AG04449 (cell line): ENCODE data around the gene LAMTOR5.

Experiments
- CTCF ChIA-PET: fragments of 350-600 bp; formaldehyde crosslinking; extraction: SDS; loops from one replicate; lab custom pipeline; 2021; ENCODE audit warnings: antibody characterized with exemption; lab: Yijun Ruan, JAX
- POLR2A ChIA-PET: fragments of 400-600, 350-600 bp; formaldehyde crosslinking; extraction: SDS; loops from one replicate; lab custom pipeline; 2020; ENCODE audit warnings: antibody characterized with exemption, inconsistent platforms; lab: Yijun Ruan, JAX
- DNase-seq: peaks from one replicate; pipeline ENCODE4 v3.0.0-alpha.2; 2010; ENCODE audit warnings: low read depth, low spot score
- H3K4me3 ChIP-seq: 2 replicates; pipeline ENCODE4 v1.5.1; 2011; ENCODE audit warnings: low read depth, mild to moderate bottlenecking, control low read depth, low read length
- CTCF ChIP-seq: IDR thresholded peaks from one replicate; pipeline ENCODE4 v1.5.1; 2011; ENCODE audit warnings: mild to moderate bottlenecking, moderate library complexity, low read length, control low read depth, inconsistent platforms; ENCODE audit not compliant: insufficient read depth; ENCODE audit errors: missing control alignments

The LAMTOR5 gene

GRCh38 chr1:110407260-110408210 is at the start of gene LAMTOR5:
TSS of gene LAMTOR5 (minus strand) at chr1:110407694. CDS start at chr1:110407620, 74 bp downstream.
- peak; percentile 55 for DNase-seq
- no peak for TF ChIP-seq CTCF
- peak within 1 kb of the TSS; percentile 98 for H3K4me3 ChIP-seq
- CTCF ChIA-PET, result interaction anchor here (0.8 to 19.7 kb wide), 11 partner anchors 9 to 211 kb away, joined by 3 to 631 read pairs (median 5); partner anchors contain the start of genes PROK1 and RBM15
- POLR2A ChIA-PET, result interaction anchor here (1.5 kb wide), 1 partner anchor 69 kb away, joined by 5 read pairs; the partner anchor contains the start of gene RBM15

GRCh38 chr1:110457206-110457605 is 49.7 kb upstream of the LAMTOR5 start:
- H3K4me3 ChIP-seq, result no peak overlapping the region
- ChIA-PET CTCF (interaction anchor here (0.9 to 25.1 kb wide), 4 partner anchors 39 to 264 kb away, joined by 3 to 821 read pairs (median 317); partner anchors contain the start of genes KCNC4 and LAMTOR5), POLR2A (no interaction called here)
- no peak for DNase-seq
- TF ChIP-seq CTCF, result no peak

- DNase-seq, result no peak
- TF ChIP-seq CTCF, result peak; percentile 10
- no peak overlapping the region for H3K4me3 ChIP-seq
- ChIA-PET POLR2A (no interaction called here), CTCF (interaction anchor here (1.2 to 25.1 kb wide), 9 partner anchors 9 to 349 kb away, joined by 3 to 821 read pairs (median 6); partner anchors contain the start of genes KCNC4 and LAMTOR5)
Measured at GRCh38 chr1:110455151-110455550, 47.7 kb upstream of the LAMTOR5 start.

- ChIA-PET POLR2A (no interaction called here), CTCF (interaction anchor here (1.2 to 25.1 kb wide), 5 partner anchors 13 to 349 kb away, joined by 3 to 821 read pairs (median 14); partner anchors contain the start of genes KCNC4 and LAMTOR5)
- no peak overlapping the region for H3K4me3 ChIP-seq
- no peak for DNase-seq
- no peak for TF ChIP-seq CTCF
Measured at GRCh38 chr1:110454328-110454727, 46.8 kb upstream of the LAMTOR5 start.

GRCh38 chr1:110453829-110454228 is 46.3 kb upstream of the LAMTOR5 start:
- H3K4me3 ChIP-seq, result no peak overlapping the region
- ChIA-PET CTCF (interaction anchor here (1.2 to 25.1 kb wide), 4 partner anchors 36 to 348 kb away, joined by 3 to 821 read pairs (median 322); partner anchors contain the start of genes KCNC4 and LAMTOR5), POLR2A (no interaction called here)
- TF ChIP-seq CTCF, result no peak
- no peak for DNase-seq
